Stimulated activated CD4-positive, alpha-beta T cell treated with anti-CD3 and anti-CD28 coated beads, Interleukin-15, amount 100 ng/mL, for 24 hours (primary cell): ENCODE results near the gene HOXB1.
"Not testable (repeated sequence)": the region's sequence is repeated elsewhere in the genome, so short reads cannot be mapped to it uniquely, and the experiment has no call there.

Experiments used
- DNase-seq: peaks from one replicate; pipeline ENCODE4 v3.0.0-alpha.2; 2020

The HOXB1 gene

DNA sequence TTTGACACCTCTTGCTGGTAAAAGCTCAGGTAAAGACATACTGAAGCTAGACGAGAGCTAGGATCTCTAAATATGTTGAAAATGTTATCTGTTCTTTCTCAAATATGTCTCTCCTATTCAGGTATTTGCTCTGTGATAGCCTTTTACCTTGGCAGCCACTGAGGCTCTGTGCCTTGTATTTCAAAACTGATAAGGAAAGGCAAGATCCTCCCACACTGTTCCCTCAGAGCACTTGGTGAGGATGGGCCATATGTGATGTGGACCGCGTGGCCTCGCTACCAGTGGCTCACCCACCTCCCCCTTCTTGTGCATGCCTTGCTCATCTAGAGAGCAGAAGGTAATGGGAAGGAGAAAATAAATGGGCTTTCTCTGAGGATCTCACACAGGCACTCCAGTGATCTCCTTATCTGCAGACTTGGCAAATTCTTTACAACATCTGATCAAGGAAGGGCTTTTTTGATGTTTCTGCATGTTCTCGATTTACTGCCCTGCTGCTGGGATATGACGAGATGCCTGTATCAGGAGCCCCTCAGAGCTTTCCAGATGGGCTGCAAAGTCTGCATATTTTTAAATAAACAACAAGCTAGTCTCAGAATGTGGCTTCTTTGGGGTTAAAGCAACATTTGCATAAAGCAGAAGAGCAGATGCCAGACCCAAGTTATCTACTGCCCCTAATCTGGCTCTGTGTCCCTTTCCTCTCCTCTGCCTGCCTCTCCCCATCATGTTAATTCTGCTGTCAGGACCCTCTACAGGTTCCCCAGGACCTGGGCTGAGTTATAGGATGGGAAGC, 16.9 kb downstream of the HOXB1 start:
- DNase-seq: no peak

DNA sequence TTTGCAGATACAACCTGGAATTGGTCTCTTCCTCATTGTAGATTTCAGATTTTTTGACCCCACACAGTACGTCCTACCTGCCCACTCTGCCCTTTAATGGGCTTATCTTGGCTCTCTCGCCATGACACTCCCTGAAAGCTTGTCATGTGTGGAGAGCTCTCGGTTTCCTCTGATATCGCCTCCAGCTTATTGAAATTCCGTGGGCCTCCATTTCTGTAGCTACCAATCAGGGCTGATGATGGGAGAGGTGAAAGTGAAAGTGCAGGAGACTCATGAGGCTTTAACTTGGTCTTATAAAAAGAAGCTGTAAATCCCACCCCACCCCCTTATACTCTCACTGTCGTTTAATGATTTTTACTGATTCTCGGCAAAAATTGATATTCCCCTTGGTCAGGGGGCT, 17.7 kb downstream of the HOXB1 start:
- no peak for DNase-seq

DNA sequence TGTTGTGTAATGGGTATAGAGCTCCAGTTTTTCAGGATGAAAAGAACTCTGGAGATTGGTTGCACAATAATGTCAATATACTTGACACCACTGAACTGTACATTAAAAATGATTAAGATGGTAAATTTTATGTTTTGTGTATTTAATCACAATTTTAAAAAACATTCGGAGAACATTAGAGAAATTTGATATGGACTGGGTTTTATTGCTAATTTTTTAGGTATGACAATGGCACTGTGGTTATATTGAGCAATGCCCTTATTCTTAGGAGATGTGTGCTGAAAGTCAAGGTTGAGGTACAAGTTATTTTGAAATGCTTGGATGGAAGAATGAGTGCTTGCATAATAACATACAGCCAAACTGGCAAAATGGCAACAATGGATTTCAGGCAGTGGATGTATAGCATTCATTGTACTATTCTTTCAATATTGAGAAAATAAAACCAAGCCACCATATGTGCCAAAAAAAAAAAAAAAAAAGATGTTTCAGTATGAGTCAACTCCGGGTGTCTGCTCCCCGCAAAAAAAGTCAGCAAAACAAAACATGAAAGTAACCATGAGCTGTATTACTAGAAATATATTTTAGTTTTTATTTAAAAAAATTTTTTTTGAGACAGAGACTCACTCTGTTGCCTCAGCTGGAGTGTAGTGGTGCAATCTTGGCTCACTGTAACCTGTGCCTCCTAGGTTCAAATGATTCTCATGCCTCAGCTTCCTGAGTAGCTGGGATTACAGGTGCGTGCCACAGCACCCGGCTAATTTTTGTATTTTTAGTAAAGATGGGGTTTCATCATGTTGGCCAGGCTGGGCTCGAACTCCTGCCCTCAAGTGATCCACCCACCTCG, 19.8 kb downstream of the HOXB1 start:
- DNase-seq: peak; percentile 28

- DNase-seq: no peak
Measured at GRCh38 chr17:48510381-48510760, 20.4 kb downstream of the HOXB1 start.

DNA sequence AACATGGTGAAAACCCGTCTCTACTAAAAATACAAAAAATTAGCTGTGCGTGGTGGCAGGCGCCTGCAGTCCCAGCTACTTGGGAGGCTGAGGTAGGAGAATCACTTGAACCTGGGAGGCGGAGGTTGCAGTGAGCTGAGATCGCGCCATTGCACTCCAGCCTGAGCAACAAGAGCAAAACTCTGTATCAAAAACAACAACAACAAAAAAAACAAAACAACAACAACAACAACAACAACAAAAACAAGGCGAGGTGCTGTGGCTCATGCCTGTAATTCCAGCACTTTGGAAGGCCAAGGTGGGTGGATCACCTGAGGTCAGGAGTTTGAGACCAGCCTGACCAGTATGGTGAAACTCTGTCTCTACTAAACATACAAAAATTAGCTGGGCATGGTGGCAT, 21.1 kb downstream of the HOXB1 start:
- not testable (repeated sequence) for DNase-seq

GRCh38 chr17:48506246-48506645, 24.6 kb downstream of the HOXB1 start:
- DNase-seq: no peak

GRCh38 chr17:48505788-48506187, 25.0 kb downstream of the HOXB1 start:
- peak; percentile 43 for DNase-seq

- no peak for DNase-seq
Measured at GRCh38 chr17:48504953-48505352, 25.9 kb downstream of the HOXB1 start.

- DNase-seq: no peak
Measured at GRCh38 chr17:48503747-48504146, 27.1 kb downstream of the HOXB1 start.

DNA sequence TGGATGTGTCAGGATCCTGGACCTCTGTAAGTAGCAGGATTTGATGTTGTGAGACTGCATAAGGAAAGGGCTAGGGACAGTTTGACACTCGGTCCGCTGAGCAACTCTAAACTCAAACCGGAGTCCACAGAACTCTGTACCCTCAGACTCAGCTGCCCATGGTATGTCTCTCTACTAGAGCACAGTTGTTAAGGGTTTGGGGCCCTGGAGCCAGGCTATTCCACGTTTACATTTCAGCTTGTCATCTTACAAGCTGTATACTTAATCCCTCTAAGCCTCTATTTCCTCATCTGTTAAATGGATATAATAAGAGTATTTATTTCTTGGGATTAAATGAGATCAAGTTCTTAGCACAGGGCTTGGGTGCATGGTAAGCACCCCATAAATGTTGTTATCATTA, 27.9 kb downstream of the HOXB1 start:
- DNase-seq: no peak

- no peak for DNase-seq
Measured at GRCh38 chr17:48502312-48502711, 28.5 kb downstream of the HOXB1 start.

GRCh38 chr17:48500435-48501426, 30.1 kb downstream of the HOXB1 start:
- no peak for DNase-seq

- no peak for DNase-seq
Measured at GRCh38 chr17:48499735-48500434, 30.9 kb downstream of the HOXB1 start.

DNA sequence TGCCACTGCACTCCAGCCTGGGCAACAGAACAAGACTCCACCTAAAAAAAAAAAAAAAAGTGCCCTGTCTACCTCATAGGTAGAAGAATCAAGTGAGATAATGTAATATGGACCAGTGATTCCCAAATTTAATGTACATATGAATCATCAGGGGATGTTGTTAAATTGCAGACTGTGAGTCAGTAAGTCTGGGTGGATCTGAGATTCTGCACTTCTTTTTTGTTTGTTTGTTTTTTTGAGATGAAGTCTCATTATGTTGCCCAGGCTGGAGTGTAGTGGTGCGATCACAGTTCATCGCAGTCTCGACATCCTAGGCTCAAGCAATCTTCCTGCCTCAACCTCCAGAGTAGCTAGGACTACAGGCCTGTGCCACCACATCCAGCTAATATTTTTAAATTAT, 31.6 kb downstream of the HOXB1 start:
- DNase-seq: no peak

- DNase-seq: no peak
Measured at GRCh38 chr17:48498164-48498850, 32.5 kb downstream of the HOXB1 start.

GRCh38 chr17:48497103-48497502, 33.7 kb downstream of the HOXB1 start:
- DNase-seq: no peak

- no peak for DNase-seq
Measured at GRCh38 chr17:48494335-48494734, 36.5 kb downstream of the HOXB1 start.

DNA sequence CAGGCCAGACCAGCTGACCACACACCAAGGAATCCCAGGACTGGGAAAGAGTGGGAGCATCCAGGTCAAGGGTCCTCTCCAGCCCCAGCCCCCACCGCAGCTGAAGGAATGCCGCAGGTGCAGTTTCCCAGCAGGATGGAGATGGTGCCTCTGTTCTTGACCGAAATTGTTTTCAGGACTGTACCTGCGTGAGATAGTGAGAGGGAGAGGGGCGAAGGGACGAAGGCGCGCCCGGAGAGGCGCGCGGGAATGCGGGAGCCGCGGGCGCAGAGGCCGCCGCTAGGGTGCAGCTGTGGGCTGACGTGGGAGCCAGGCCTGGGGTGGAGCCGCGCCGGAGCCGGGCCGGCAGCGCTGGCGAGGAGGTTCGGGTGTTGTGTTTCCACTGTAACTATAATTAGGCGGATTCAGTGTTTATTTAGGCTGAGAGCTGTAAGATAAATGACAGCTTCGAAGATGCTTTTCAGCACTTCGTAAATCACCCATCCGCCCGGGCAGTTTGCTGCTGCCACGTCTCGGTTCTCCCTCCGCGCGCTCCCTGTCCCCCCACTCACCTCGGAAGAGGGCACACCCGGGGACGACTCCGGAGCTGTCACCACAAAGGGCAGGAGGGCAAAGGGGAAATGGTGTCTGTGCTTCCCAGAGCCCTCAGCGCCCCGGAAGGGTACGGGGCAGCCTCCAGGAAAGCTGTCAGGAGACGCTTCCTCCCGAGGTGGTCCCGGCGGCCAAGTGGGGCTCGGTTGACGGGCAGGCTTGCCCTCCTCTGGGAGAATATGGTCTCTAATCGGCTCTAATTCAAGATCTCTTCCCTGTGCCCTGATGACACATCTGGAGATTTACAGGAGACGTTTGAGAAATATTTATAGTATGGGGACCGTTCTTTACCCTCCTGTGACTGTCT, 38.2 kb downstream of the HOXB1 start:
- DNase-seq: peak; percentile 80

- no peak for DNase-seq
Measured at GRCh38 chr17:48491527-48492273, 39.1 kb downstream of the HOXB1 start.

DNA sequence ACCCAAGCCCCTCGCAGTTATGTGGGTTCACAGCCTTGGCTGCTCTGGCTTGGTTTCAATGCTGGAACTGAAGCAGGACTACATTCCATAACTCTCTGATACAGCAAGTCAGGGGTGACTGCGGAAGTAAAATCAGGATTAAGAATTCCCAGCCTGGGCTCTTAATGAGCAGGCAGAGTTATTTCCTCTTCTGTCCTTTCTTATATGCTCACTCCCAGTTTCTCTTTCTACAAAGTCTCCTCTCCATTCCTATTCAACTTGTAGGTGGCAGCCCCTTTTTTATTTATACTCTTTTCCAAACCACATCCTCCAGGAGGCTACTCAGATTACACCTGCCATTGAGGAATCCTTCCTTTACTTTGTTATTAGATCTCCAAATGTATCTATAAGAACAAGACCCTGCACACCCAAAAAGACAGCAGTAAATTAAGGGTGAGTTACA, 40.3 kb downstream of the HOXB1 start:
- DNase-seq: no peak
